ENCODE data around the gene RMC1.
"Not testable (repeated sequence)": the region's sequence is repeated elsewhere in the genome, so short reads cannot be mapped to it uniquely, and the experiment has no call there.

The RMC1 gene

GRCh38 chr18:23560186-23560585 lies 56.9 kb downstream of the RMC1 start:
- no peak for DNase-seq (ENCODE audit: low read depth in 2 of 2)

DNA sequence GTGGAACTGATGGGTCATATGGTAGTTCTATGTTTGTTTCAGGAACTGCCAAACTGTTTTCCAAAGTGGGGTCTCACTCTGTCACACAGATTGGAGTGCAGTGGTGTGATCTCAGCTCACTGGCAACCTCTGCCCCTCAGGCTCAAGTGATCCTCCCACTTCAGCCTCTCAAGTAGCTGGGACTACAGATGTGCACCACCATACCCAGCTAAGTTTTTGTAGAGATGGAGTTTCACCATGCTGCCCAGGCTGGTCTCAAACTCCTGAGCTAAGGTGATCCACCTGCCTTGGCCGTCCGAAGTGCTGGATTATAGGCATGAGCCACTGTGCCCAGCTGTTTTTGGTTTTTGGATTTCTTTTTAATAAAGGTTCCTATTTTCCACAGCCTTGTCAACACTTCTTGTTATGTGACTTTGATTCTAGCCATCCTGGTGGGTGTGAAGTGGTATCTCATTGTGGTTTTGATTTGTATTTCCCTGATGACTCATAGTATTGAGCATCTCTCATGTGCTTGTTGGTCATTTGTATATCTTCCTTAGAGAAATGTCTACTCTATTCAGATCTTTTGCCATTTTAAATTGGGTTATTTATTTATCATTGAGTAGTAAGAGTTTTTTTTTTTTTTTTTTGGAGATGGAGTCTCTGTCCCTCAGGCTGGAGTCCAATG lies 60.2 kb downstream of the RMC1 start:
- DNase-seq (ENCODE audit: low read depth in 2 of 2): no peak

DNA sequence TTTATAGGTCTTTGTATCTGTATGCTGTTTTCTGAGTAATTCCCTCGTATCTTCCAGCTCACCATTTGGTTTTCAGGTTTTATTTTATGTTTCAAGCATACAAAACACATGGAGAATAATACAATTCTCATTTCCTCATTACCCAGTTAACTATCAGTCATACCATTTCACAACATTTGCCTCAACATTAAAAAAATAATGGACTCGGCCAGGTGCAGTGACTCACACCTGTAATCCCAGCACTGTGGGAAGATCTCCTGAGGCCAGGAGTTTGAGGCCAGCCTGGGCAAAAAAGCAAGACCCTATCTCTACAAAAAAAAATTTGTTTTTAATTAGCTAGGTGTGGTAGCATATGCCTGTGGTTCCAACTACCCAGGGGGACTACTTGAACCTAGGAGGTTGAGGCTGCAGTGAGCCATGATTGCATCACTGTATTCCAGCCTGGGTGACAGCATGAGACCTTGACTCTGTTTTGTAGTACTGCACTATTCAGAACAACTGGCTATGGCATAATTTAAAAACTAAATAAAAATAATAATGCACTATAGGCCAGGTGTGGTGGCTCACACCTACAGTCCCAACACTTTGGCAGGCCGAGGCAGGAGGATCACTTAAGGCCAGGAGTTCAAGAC lies 62.7 kb downstream of the RMC1 start:
- no peak for DNase-seq (ENCODE audit: low read depth in 2 of 2)

- DNase-seq (ENCODE audit: low read depth in 2 of 2): no peak
These were observed 64.4 kb downstream of the RMC1 start for GRCh38 chr18:23567671-23568070.

DNA sequence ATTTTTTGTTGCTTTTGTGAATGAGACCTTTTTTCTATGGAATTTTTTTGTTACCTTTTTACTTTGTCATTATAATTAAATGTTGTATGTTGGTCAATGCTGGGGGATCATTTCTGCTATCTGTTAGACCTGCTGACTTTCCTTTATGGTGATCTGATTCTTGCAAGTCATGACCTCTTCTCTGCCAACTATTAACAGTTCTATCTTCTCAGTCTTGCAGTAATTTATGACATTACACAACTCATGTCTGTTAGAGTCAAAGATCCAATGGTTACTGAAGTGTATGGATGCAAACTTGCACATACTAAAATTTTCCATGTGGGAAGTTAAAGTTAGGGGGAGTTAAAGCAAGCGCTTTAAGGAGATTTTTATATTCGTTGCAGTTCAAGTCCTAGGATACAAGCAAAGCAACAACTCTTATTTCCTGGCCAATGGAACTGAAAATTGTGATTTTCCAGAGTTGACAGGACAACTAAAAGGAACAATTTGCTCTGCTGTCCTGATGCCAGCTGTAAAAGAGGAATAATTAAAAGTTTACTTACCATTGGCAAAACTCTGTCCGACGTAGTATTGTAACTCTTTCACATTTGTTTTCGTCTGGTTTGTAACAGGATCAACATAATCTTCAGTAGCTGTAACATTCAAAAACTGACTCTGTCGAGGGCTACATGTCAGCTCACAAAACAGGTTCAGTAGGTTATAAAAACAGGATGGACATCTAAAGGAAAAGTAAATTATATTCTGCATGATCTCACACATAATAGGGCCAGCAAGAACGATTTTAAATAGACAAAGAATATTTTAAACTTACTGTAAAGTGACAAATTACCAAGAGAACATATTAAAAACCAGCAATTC lies 65.2 kb downstream of the RMC1 start:
- no peak for DNase-seq (ENCODE audit: low read depth in 2 of 2)

DNA sequence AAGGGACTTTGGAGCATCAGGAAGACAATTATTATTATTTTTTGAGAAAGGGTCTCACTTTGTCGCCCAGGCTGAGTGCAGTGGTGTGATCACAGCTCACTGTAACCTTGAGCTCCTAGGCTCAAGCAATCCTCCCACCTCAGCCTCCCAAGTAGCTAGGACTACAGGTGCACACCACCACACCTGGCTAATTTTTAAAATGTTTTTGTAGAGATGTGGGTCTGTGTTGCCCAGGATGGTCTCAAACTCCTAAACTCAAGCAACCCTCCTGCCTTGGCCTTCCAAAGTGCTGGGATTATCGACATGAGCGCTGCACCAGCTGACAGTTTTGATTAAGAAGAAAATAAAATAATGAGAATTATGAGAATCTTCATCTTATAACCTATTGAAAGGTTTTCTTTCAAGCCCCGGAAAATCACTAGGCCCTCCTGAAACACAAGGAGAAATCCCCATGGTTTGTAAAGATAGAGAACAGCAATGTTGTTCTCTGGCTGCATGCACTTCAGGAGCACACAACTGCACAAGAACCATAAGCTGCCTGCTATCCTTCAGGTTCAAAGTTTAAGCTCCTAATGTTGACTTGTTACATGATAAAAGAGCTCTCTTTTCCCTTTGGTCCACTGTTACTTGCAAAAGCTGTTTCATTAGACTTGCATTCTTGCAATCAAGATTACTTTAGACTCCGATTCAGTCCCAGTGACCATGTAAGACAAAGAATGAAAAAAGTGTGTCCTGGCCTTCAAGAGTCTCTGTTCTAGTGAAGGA lies 66.2 kb downstream of the RMC1 start:
- no peak for DNase-seq (ENCODE audit: low read depth in 2 of 2)

GRCh38 chr18:23570912-23571504 lies 67.7 kb downstream of the RMC1 start:
- no peak for DNase-seq (ENCODE audit: low read depth in 2 of 2)

DNA sequence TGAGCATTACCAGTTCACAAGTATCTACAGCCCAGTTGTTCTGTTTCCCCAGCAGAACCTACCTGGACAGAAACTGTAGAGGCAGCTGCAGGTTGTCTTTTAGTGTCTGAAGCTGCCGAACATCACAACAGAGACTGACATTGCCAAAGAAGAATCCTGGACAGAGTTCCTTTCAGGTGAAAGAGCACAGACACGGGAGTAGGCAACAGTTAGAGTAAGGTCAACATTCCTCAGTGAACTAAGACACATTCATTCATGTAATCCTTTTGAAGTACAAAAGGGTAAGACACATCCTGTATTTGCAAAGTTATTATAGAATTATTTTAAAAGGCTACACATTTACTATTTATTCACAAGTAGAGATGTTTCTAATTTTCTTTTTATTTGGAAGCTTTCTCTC lies 68.7 kb downstream of the RMC1 start:
- DNase-seq (ENCODE audit: low read depth in 2 of 2): no peak

GRCh38 chr18:23572570-23572969 lies 69.3 kb downstream of the RMC1 start:
- DNase-seq (ENCODE audit: low read depth in 2 of 2): no peak

DNA sequence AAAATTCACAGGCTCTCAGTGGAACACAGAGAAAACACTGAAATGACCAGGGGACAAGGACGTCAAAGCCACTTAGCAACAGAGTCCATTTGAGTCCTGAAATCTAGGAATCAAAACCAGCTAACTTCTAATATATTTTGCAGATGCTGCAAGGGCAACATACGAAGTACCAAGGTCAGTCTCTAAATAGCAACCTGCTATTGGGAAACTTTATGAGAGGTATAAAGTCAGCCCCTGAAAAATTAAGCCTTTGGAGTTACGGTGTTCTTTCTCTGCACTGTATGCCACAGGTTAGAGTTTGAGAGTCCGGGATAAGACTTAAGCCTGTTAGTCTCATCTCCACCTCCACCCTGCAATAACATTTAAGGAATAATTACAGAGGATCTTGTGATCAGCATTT lies 69.7 kb downstream of the RMC1 start:
- no peak for DNase-seq (ENCODE audit: low read depth in 2 of 2)

DNA sequence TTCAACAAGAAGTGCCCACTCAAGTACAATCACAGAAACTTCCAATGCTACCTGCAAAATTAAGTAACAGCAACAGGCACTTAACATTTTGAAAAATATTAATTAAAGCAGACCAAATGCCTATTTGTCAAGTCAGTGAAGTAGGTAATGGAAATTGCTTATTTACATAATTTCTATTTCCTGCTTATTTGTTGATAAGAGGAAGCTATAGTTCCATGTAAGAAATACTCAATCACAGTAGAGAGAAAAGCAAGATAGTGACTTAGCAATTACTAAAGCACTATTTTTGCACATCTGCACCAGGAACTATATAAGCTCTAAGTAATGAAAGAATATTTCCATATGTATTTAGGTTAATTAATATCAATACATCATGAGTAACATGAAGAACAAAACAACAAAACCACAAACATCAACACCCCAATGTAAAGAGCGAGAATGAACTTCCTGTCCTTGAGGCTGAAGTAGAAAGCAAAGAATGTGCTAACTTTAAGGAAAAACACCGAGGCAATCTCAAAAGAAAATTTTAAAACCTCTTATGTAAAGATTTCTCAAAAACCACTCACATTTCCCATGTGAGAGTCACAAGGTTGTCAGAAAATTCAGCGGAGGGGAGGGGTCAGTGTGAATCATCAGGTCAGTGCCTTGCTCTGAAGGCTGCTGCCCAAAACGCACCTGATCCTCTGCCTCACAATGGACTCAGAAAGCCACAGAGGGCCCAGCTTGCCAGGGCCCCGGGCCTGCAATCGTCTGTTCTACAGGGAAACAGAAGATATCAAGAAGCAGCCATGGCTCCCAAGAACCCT lies 70.5 kb downstream of the RMC1 start:
- peak in 1 of 2 donors; percentile 10 for DNase-seq (ENCODE audit: low read depth in 2 of 2)

GRCh38 chr18:23574611-23575308 lies 71.4 kb downstream of the RMC1 start:
- DNase-seq (ENCODE audit: low read depth in 2 of 2): no peak

- DNase-seq (ENCODE audit: low read depth in 2 of 2): no peak
These were observed 72.0 kb downstream of the RMC1 start for GRCh38 chr18:23575309-23575651.

GRCh38 chr18:23577521-23577920 lies 74.2 kb downstream of the RMC1 start:
- not testable (repeated sequence) for DNase-seq (ENCODE audit: low read depth in 2 of 2)

- DNase-seq (ENCODE audit: low read depth in 2 of 2): no peak
These were observed 74.9 kb downstream of the RMC1 start for GRCh38 chr18:23578067-23578701.

DNA sequence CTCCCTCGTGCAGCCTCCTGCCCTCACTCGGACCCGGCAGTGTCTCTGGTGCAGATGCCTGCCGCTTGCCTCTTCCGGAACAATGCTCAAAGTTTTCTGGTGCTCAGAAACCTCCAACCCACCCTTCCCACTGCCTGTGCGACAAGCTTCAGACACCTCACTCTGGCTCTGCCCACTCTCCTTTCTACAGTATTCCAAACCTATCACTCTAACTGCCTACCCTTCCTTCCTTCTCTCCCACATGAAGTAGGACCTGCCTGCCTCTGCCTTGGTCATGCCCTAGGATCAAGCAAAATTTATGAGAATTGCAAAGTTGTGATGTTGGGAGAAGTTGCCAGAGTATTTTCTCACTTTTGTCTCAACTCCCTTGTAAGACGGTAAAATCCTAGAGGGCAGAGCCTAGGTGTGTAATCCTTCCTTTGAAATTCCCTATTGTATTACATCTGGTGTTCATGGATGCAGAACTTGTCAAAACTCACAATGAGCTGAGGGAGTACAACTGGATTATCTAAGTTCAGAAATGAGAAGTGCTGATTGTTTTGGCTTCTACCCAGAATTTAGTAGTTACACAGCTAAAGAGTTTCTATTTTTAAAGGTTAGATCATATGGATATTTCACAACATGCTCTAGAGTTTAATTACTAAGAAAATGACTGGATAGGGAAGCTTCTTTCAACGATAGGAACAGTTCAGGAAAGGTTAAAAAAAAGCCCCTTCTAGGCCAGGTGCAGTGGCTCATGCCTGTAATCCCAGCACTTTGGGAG lies 75.8 kb downstream of the RMC1 start:
- DNase-seq (ENCODE audit: low read depth in 2 of 2): no peak

DNA sequence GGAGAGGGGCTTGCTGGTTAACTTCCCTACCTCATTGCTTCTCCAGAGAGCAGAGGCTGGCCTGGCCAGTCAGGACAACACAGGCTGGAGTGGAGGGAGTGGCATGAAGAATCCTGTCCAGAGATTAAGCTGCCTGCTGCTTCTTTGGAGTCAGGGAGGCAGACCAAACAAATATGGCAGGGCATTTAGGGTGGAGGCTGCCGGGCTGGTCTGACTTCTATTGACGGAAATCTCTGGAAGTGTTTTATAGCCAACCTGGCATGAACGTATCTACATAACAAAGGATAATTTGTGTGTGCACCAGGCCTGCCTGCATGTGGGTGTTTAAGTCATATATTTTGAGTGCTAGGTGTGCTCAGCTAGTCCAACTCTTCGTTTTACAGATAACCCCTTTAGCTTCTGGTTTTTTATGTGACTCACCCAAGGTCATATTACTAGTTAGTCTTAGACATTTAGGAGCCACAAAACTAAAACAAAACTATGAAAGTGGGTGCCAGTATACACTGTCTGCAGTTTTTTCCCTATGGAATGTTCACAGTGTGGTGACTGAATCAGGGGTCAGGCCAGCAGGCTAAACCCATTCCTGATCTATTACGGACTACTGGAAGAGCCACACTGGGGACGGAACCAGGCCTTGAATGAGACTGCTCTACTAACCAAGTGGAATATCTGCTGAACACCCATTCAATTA lies 77.5 kb downstream of the RMC1 start:
- DNase-seq (ENCODE audit: low read depth in 2 of 2): no peak
